Osteoblast (primary cell): ENCODE results near the gene ERMARD. TPM values are rescaled to one million over a fixed set of nuclear protein-coding genes. Genes with fewer than 3 reads are reported as not detected.

ENCODE experiments used
- DNase-seq: peaks from one replicate; pipeline ENCODE4 v3.0.0; 2011; ENCODE audit warnings: low spot score, mixed read lengths; ENCODE audit not compliant: insufficient read length; ENCODE audit errors: missing footprints
- H2AFZ ChIP-seq: 2 replicates; pipeline ENCODE4 v1.6.0; 2011; ENCODE audit warnings: mild to moderate bottlenecking, low read length
- H3K27ac ChIP-seq: 2 replicates; pipeline ENCODE4 v1.5.1; 2011; ENCODE audit warnings: mild to moderate bottlenecking, low read depth, low read length, moderate library complexity
- H3K27me3 ChIP-seq: 2 replicates; pipeline ENCODE4 v1.6.0; 2012; ENCODE audit warnings: mild to moderate bottlenecking, control low read depth, inconsistent platforms, low read length, moderate library complexity; ENCODE audit not compliant: insufficient read depth
- H3K36me3 ChIP-seq: 2 replicates; pipeline ENCODE4 v1.5.1; 2011; ENCODE audit warnings: mild to moderate bottlenecking, low read length, control low read depth, moderate library complexity; ENCODE audit not compliant: insufficient read depth
- H3K4me1 ChIP-seq: 2 replicates; pipeline ENCODE4 v1.5.1; 2011; ENCODE audit warnings: mild to moderate bottlenecking, low read length, control low read depth, moderate library complexity; ENCODE audit not compliant: insufficient read depth
- H3K4me2 ChIP-seq: 2 replicates; pipeline ENCODE4 v1.6.0; 2011; ENCODE audit warnings: mild to moderate bottlenecking, low read length; ENCODE audit not compliant: insufficient read depth
- H3K4me3 ChIP-seq: fragments of 200-600 bp; sonication (generic); 3 replicates; pipeline ENCODE4 v1.5.1; 2012; ENCODE audit warnings: mild to moderate bottlenecking, low read length, inconsistent platforms; ENCODE audit not compliant: insufficient read depth
- H3K79me2 ChIP-seq: 2 replicates; pipeline ENCODE4 v1.6.0; 2012; ENCODE audit warnings: mild to moderate bottlenecking, low read length, control low read depth, inconsistent platforms; ENCODE audit not compliant: insufficient read depth
- H3K9me3 ChIP-seq: 2 replicates; pipeline ENCODE4 v1.5.1; 2011; ENCODE audit warnings: low read depth, low read length, control low read depth
- H4K20me1 ChIP-seq: 2 replicates; pipeline ENCODE4 v1.6.0; 2012; ENCODE audit warnings: mild to moderate bottlenecking, low read length, control low read depth; ENCODE audit not compliant: insufficient read depth
- CTCF ChIP-seq: IDR thresholded peaks from 2 replicates; pipeline ENCODE4 v1.5.1; 2011; ENCODE audit warnings: mild to moderate bottlenecking, low read depth, low read length, moderate library complexity; ENCODE audit errors: extremely low read depth
- total RNA-seq: library from RNA; depleted of rRNA; stranded (reverse); fragments of >200 nt; gene quantifications from 2 replicates; pipeline ENCODE4 v1.2.3, GENCODE V29; 2012

ERMARD gene
- total RNA-seq, 1 donor = 21.4 TPM

- Histone ChIP-seq H3K36me3 (no peaks in the 10 kb centered on the region), H3K27me3 (no peaks in the 10 kb centered on the region), H3K4me2 (no peak overlapping the region), H3K4me1 (no peaks in the 10 kb centered on the region), H3K9me3 (no peaks in the 10 kb centered on the region), H4K20me1 (no peaks in the 10 kb centered on the region), H3K79me2 (no peaks in the 10 kb centered on the region), H3K4me3 (no peak overlapping the region), H2AFZ (no peak overlapping the region), H3K27ac (no peak overlapping the region)
- no peak for TF ChIP-seq CTCF
- DNase-seq = no peak
These were observed 73.6 kb downstream of the ERMARD start for GRCh38 chr6:169824848-169825557.

- Histone ChIP-seq H3K9me3 (no peaks in the 10 kb centered on the region), H2AFZ (no peak overlapping the region), H3K4me2 (no peak overlapping the region), H3K27me3 (no peaks in the 10 kb centered on the region), H3K4me1 (no peaks in the 10 kb centered on the region), H3K36me3 (no peaks in the 10 kb centered on the region), H3K27ac (no peak overlapping the region), H4K20me1 (no peaks in the 10 kb centered on the region), H3K4me3 (no peak overlapping the region), H3K79me2 (no peaks in the 10 kb centered on the region)
- DNase-seq = no peak
- no peak for TF ChIP-seq CTCF
These were observed 74.3 kb downstream of the ERMARD start for GRCh38 chr6:169825558-169826225.

- Histone ChIP-seq H3K36me3 (no peaks in the 10 kb centered on the region), H3K4me1 (no peaks in the 10 kb centered on the region), H3K79me2 (no peaks in the 10 kb centered on the region), H4K20me1 (peaks cover 2% of the 10 kb centered on the region), H3K27ac (no peak overlapping the region), H3K9me3 (no peaks in the 10 kb centered on the region), H2AFZ (no peak overlapping the region), H3K4me2 (no peak overlapping the region), H3K27me3 (no peaks in the 10 kb centered on the region), H3K4me3 (no peak overlapping the region)
- TF ChIP-seq CTCF = no peak
- DNase-seq = no peak
These were observed 75.3 kb downstream of the ERMARD start for GRCh38 chr6:169826697-169827096.

GRCh38 chr6:169827290-169827717 lies 75.9 kb downstream of the ERMARD start:
- Histone ChIP-seq H3K9me3 (no peaks in the 10 kb centered on the region), H3K27me3 (no peaks in the 10 kb centered on the region), H3K36me3 (no peaks in the 10 kb centered on the region), H2AFZ (no peak overlapping the region), H4K20me1 (peaks cover 2% of the 10 kb centered on the region), H3K4me1 (no peaks in the 10 kb centered on the region), H3K4me2 (no peak overlapping the region), H3K79me2 (no peaks in the 10 kb centered on the region), H3K4me3 (no peak overlapping the region), H3K27ac (no peak overlapping the region)
- TF ChIP-seq CTCF = no peak
- no peak for DNase-seq
